PFSK-1 (cell line): ENCODE measurements around the gene CD80.

ENCODE experiments used
- POLR2AphosphoS5 ChIP-seq: IDR thresholded peaks from 2 replicates; pipeline ENCODE4 v1.6.1; 2012; ENCODE audit warnings: low read depth, mild to moderate bottlenecking, control low read depth, low read length, moderate library complexity
- REST ChIP-seq, 2 experiments: IDR thresholded peaks; 2 replicates each; pipeline versions ENCODE4 v1.6.1 to v1.8.0; 2011 to 2012; ENCODE audit warnings: low read depth in 2 of 2, low read length in 2 of 2, control low read depth in 1 of 2, inconsistent platforms in 1 of 2, mild to moderate bottlenecking in 1 of 2, moderate library complexity in 1 of 2; ENCODE audit not compliant: insufficient read depth in 1 of 2
- SIN3A ChIP-seq: IDR thresholded peaks from 2 replicates; pipeline ENCODE4 v1.6.1; 2012; ENCODE audit warnings: mild to moderate bottlenecking, low read length, moderate library complexity, borderline replicate concordance; ENCODE audit not compliant: insufficient read depth
- TAF1 ChIP-seq: IDR thresholded peaks from 2 replicates; pipeline ENCODE4 v1.6.1; 2012; ENCODE audit warnings: low read length, control low read depth, borderline replicate concordance; ENCODE audit not compliant: insufficient read depth

- TF ChIP-seq POLR2AphosphoS5 (no peak), TAF1 (no peak), REST (IDR thresholded peaks at IDR 0.05; ENCODE audit: insufficient read depth in 1 of 2, low read depth in 2 of 2, low read length in 2 of 2) (no peak), SIN3A (no peak)
Observed at GRCh38 chr3:119588112-119588511, 28.7 kb upstream of the CD80 start.
